A673 (cell line): ENCODE data around the gene CRACDL.

Experiments
- CTCF ChIP-seq: fragments of 300-800, 200-600 bp; sonication (generic); conservative IDR thresholded peaks from 2 replicates; pipeline ENCODE4 v1.5.1; 2017; ENCODE audit warnings: low read depth, mild to moderate bottlenecking, antibody characterized with exemption, low read length, moderate library complexity, mixed read lengths
- EZH2 ChIP-seq: fragments of 200-600 bp; sonication (generic); IDR thresholded peaks from 2 replicates; pipeline ENCODE4 v1.6.1; 2017; ENCODE audit warnings: borderline replicate concordance, low read depth, mild to moderate bottlenecking, mixed read lengths, antibody characterized with exemption, low read length; ENCODE audit not compliant: poor library complexity, severe bottlenecking

DNA sequence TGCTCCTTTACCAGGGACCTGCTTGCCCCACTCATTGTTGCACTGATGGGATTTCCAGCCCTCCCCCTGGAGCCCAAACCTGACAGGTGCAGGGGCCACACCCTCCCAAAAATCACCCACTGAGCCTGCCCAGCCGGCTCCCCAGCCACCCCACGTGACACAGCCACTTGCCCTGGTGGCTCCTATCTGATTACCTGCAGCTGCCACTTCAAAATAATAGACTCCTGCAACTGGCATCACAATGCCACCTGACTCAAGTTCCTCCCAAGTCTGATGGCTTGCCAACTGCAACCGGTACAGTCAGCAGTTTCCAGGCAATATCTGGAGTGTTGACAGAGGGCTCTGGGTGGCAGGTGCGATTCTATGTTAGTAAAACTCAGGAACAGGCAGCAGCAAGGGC is 66.2 kb downstream of the CRACDL start:
- no peak for TF ChIP-seq CTCF
- no peak for TF ChIP-seq EZH2
